IPS DF 4.7 (cell line): ENCODE measurements around the gene DPEP3.
A peak's percentile ranks its signal among the peaks of the same experiment; 100 is the strongest.
"Not testable (repeated sequence)": the region's sequence is repeated elsewhere in the genome, so short reads cannot be mapped to it uniquely, and the experiment has no call there.

Source experiments
- DNase-seq: peaks from one replicate; pipeline ENCODE4 v3.0.0-alpha.2; 2013; ENCODE audit warnings: low spot score; ENCODE audit errors: extremely low read depth

Gene DPEP3

GRCh38 chr16:67945392-67945933 lies 34.8 kb downstream of the DPEP3 start:
- no peak for DNase-seq

- no peak for DNase-seq
Measured at GRCh38 chr16:67944690-67945391, 35.5 kb downstream of the DPEP3 start.

- no peak for DNase-seq
Measured at GRCh38 chr16:67943619-67944504, 36.4 kb downstream of the DPEP3 start, which contains the start of gene LCAT. Gene LCAT (minus strand): TSS chr16:67944120. CDS start chr16:67944101, 19 bp downstream.

GRCh38 chr16:67943256-67943618 lies 37.1 kb downstream of the DPEP3 start:
- no peak for DNase-seq

- no peak for DNase-seq
Measured at GRCh38 chr16:67942510-67943255, 37.6 kb downstream of the DPEP3 start.

GRCh38 chr16:67942200-67942509 lies 38.1 kb downstream of the DPEP3 start:
- no peak for DNase-seq

GRCh38 chr16:67941469-67942199 lies 38.7 kb downstream of the DPEP3 start:
- DNase-seq = no peak

- DNase-seq = no peak
Measured at GRCh38 chr16:67940446-67941089, 39.7 kb downstream of the DPEP3 start.

- DNase-seq = no peak
Measured at GRCh38 chr16:67939507-67940445, 40.5 kb downstream of the DPEP3 start.

- not testable (repeated sequence) for DNase-seq
Measured at GRCh38 chr16:67937713-67938112, 42.6 kb downstream of the DPEP3 start.

GRCh38 chr16:67936880-67937605 lies 43.3 kb downstream of the DPEP3 start:
- no peak for DNase-seq

GRCh38 chr16:67936124-67936879 lies 44.0 kb downstream of the DPEP3 start, which contains the start of gene PSMB10:
Gene PSMB10 (minus strand): TSS chr16:67936850. CDS start chr16:67936749, 101 bp downstream.
- DNase-seq = no peak

- peak; percentile 91 for DNase-seq
Measured at GRCh38 chr16:67935402-67936123, 44.7 kb downstream of the DPEP3 start.

GRCh38 chr16:67935101-67935401 lies 45.2 kb downstream of the DPEP3 start:
- no peak for DNase-seq

GRCh38 chr16:67934306-67935100 lies 45.8 kb downstream of the DPEP3 start:
- DNase-seq = no peak

GRCh38 chr16:67933805-67934204 lies 46.5 kb downstream of the DPEP3 start:
- DNase-seq = no peak

GRCh38 chr16:67932462-67932840 lies 47.8 kb downstream of the DPEP3 start:
- DNase-seq = no peak
